K562 (cell line): ENCODE measurements around the gene GRIP1. TPM values are rescaled to one million over a fixed set of nuclear protein-coding genes. Genes with fewer than 3 reads are reported as not detected.

Experiments
- ATAC-seq: fragments of 200-7000 bp; cut with Tn5 transposase; 3 replicates; pipeline ENCODE4 v1.9.1; 2020; ENCODE audit warnings: moderate library complexity
- BruUV-seq: library from RNA; stranded (reverse); fragments of 400-500 nt; replicated peaks from 2 replicates; lab custom pipeline; 2021; lab: Mats Ljungman, UMichigan
- CTCF ChIA-PET: fragments of 300-600 bp; formaldehyde crosslinking; extraction: SDS; loops from one replicate; lab custom pipeline; 2021; ENCODE audit warnings: low intra/inter-chr PET ratio; lab: Yijun Ruan, JAX
- POLR2A ChIA-PET: fragments of 300-600, 350-650 bp; sonication (Branson Sonifier 250); formaldehyde crosslinking; extraction: SDS; loops from one replicate; lab custom pipeline; 2021; ENCODE audit warnings: antibody characterized with exemption, inconsistent platforms; lab: Yijun Ruan, JAX
- DNase-seq, 4 experiments: peaks; one replicate each; pipeline versions ENCODE4 v3.0.0 to v3.0.0-alpha.2; 2011 to 2018; ENCODE audit warnings: low spot score in 3 of 4, mixed read lengths in 3 of 4; ENCODE audit errors: extremely low read depth in 1 of 4
- FAIRE-seq: peaks from 2 replicates; lab custom pipeline; 2011; peaks lifted over from hg19 to GRCh38; lab: Jason Lieb, UNC
- H2AFZ ChIP-seq: 2 replicates; pipeline ENCODE4 v1.6.0; 2011; ENCODE audit warnings: low read depth, low read length, control low read depth, inconsistent platforms
- H3K27ac ChIP-seq: fragments of 200-600 bp; 3 replicates; pipeline ENCODE4 v1.8.0; 2011; ENCODE audit warnings: low read depth, mild to moderate bottlenecking, control low read depth, inconsistent platforms, low read length, moderate library complexity, mixed read lengths; ENCODE audit errors: extremely low read depth
- H3K27me3 ChIP-seq, 2 experiments: fragments of 300-600 bp in 1 of 2; 2 replicates in 1 of 2; 3 replicates in 1 of 2; pipeline versions ENCODE4 v1.6.0 to v1.8.0; 2011; ENCODE audit warnings: inconsistent platforms in 2 of 2, low read length in 2 of 2, mild to moderate bottlenecking in 1 of 2, mixed read lengths in 1 of 2, moderate library complexity in 1 of 2; ENCODE audit not compliant: control insufficient read depth in 2 of 2, insufficient read depth in 2 of 2
- H3K36me3 ChIP-seq: fragments of 300-600 bp; 3 replicates; pipeline ENCODE4 v1.8.0; 2011; ENCODE audit warnings: mild to moderate bottlenecking, low read length, inconsistent platforms; ENCODE audit not compliant: control insufficient read depth, insufficient read depth
- H3K4me1 ChIP-seq, 2 experiments: fragments of 200-600 bp in 1 of 2; replicated peaks in 1 of 2; 2 replicates in 1 of 2; 3 replicates in 1 of 2; pipeline versions ENCODE4 v1.5.1 to v1.8.0; 2011; ENCODE audit warnings: inconsistent platforms in 2 of 2, low read length in 2 of 2, mild to moderate bottlenecking in 1 of 2, mixed read lengths in 1 of 2, moderate library complexity in 1 of 2; ENCODE audit not compliant: control insufficient read depth in 2 of 2, insufficient read depth in 2 of 2
- H3K4me2 ChIP-seq: 2 replicates; pipeline ENCODE4 v1.6.1; 2011; ENCODE audit warnings: low read length, control low read depth, inconsistent platforms, mixed read lengths; ENCODE audit not compliant: insufficient read depth
- H3K4me3 ChIP-seq: fragments of 200-600 bp; sonication (generic), shearing (Covaris generic); 2 replicates; pipeline ENCODE4 v1.5.1; 2016; ENCODE audit warnings: control low read depth, inconsistent platforms
- H3K79me2 ChIP-seq: fragments of 200-600 bp; 3 replicates; pipeline ENCODE4 v1.8.0; 2011; ENCODE audit warnings: low read length, inconsistent platforms; ENCODE audit not compliant: control insufficient read depth, insufficient read depth
- H3K9ac ChIP-seq, 2 experiments: 2 replicates each; pipeline versions ENCODE4 v1.6.0 to v1.6.1; 2011; ENCODE audit warnings: low read depth in 2 of 2, low read length in 2 of 2, control low read depth in 1 of 2, inconsistent platforms in 1 of 2, mild to moderate bottlenecking in 1 of 2, mixed read lengths in 1 of 2; ENCODE audit not compliant: insufficient read depth in 1 of 2
- H3K9me1 ChIP-seq: one replicate; pipeline ENCODE4 v1.6.0; 2011; ENCODE audit warnings: inconsistent platforms, mild to moderate bottlenecking, low read length, moderate library complexity; ENCODE audit not compliant: control insufficient read depth, insufficient read depth
- H3K9me3 ChIP-seq: replicated peaks from 2 replicates; pipeline ENCODE4 v1.5.1; 2011; ENCODE audit warnings: low read depth, low read length, inconsistent platforms; ENCODE audit not compliant: control insufficient read depth, insufficient read depth
- H4K20me1 ChIP-seq: replicated peaks from 2 replicates; pipeline ENCODE4 v1.6.1; 2011; ENCODE audit warnings: low read length, inconsistent platforms, mixed read lengths; ENCODE audit not compliant: control insufficient read depth, insufficient read depth
- BDP1 ChIP-seq: IDR thresholded peaks from 3 replicates; pipeline ENCODE4 v1.6.1; 2011; ENCODE audit not compliant: insufficient read length, insufficient read depth
- CTBP1 ChIP-seq: fragments of 450-650 bp; IDR thresholded peaks from 2 replicates; pipeline ENCODE4 v1.6.1; 2016; ENCODE audit warnings: borderline replicate concordance
- E2F3 ChIP-seq: fragments of 250-450 bp; sonication (Bioruptor Pico); IDR thresholded peaks from 2 replicates; pipeline ENCODE4 v1.4.0; 2020; ENCODE audit warnings: mild to moderate bottlenecking
- FOXA3 ChIP-seq, 2 experiments: fragments of 450-650 bp in 1 of 2; sonication (generic) in 1 of 2; formaldehyde crosslinking; IDR thresholded peaks in 1 of 2; conservative IDR thresholded peaks in 1 of 2; 2 replicates each; pipeline versions ENCODE4 v1.4.0 to v1.8.0; 2020 to 2022; ENCODE audit warnings: mild to moderate bottlenecking in 2 of 2, missing genetic modification reagents in 1 of 2
- FOXP1 ChIP-seq: sonication (generic); formaldehyde crosslinking; IDR thresholded peaks from 2 replicates; pipeline ENCODE4 v1.8.0; 2022; ENCODE audit warnings: mild to moderate bottlenecking, missing genetic modification reagents
- HEY1 ChIP-seq: fragments of 250-450 bp; sonication (Bioruptor Pico); IDR thresholded peaks from 2 replicates; pipeline ENCODE4 v1.5.0; 2020; ENCODE audit warnings: mild to moderate bottlenecking, moderate library complexity, borderline replicate concordance
- NFXL1 ChIP-seq: fragments of 450-650 bp; formaldehyde crosslinking; IDR thresholded peaks from 2 replicates; pipeline ENCODE4 v1.4.0; 2021; ENCODE audit warnings: mild to moderate bottlenecking
- PRDM10 ChIP-seq: fragments of 450-650 bp; IDR thresholded peaks from 2 replicates; pipeline ENCODE4 v1.6.1; 2018; ENCODE audit not compliant: partially characterized antibody
- RAD51 ChIP-seq: fragments of 450-650 bp; IDR thresholded peaks from 2 replicates; pipeline ENCODE4 v1.7.1; 2016; ENCODE audit warnings: low read depth, mild to moderate bottlenecking, borderline replicate concordance
- RBM22 ChIP-seq: fragments of 200-400 bp; formaldehyde crosslinking; IDR thresholded peaks from 2 replicates; pipeline ENCODE4 v1.6.1; 2018; ENCODE audit warnings: low read length, low read depth; ENCODE audit not compliant: poor library complexity, severe bottlenecking
- TCFL5 ChIP-seq: fragments of 250-450 bp; sonication (Bioruptor Pico); conservative IDR thresholded peaks from 2 replicates; pipeline ENCODE4 v1.6.1; 2021; ENCODE audit warnings: mild to moderate bottlenecking, moderate library complexity, matching md5 sums
- ZC3H8 ChIP-seq: fragments of 450-650 bp; IDR thresholded peaks from 2 replicates; pipeline ENCODE4 v1.6.1; 2017
- ZNF175 ChIP-seq: fragments of 200-800 bp; sonication (Bioruptor generic); IDR thresholded peaks from 2 replicates; pipeline ENCODE4 v1.6.1; 2016; ENCODE audit warnings: low read depth, mild to moderate bottlenecking, missing genetic modification characterization, missing compliant biosample characterization
- ZNF224 ChIP-seq: sonication (generic); formaldehyde crosslinking; IDR thresholded peaks from 2 replicates; pipeline ENCODE4 v1.8.0; 2022; ENCODE audit warnings: mild to moderate bottlenecking, missing genetic modification reagents
- WGBS: fragments of 100-300 bp; shearing (Covaris generic); methylation state at CpG from one replicate; pipeline ENCODE4 v1.1.6; 2016; ENCODE audit warnings: low coverage, mixed read lengths; ENCODE audit not compliant: insufficient coverage; ENCODE audit errors: missing lambda C conversion rate; 5-methylcytosine and 5-hydroxymethylcytosine counted together
- in situ Hi-C: fragments of 300-500 bp; cut with MboI; formaldehyde crosslinking; loops from 4 replicates; pipeline ENCODE4 v1.15.0; 2018; ENCODE audit warnings: inconsistent platforms, mixed read lengths
- intact Hi-C: fragments of 100-400 bp; cut with micrococcal nuclease; formaldehyde crosslinking; loops from 2 replicates; pipeline ENCODE4 v1.14.2; 2022
- polyA plus RNA-seq, 8 experiments: library from polyadenylated mRNA; depleted of rRNA in 4 of 8; stranded (reverse) in 5 of 8; unstranded in 3 of 8; fragments of >200 nt; fragmentation: Nextera tagmentation in 2 of 8; fragmentation: Illumina TruSeq in 1 of 8; extraction: Ambion mirVana in 2 of 8; extraction: Trizol in 1 of 8; gene quantifications; 2 replicates each; pipeline versions ENCODE4 v1.2.1 to v1.2.3, GENCODE V29; 2011 to 2014; ENCODE audit warnings: inconsistent platforms in 1 of 8, missing spikeins in 1 of 8
- total RNA-seq, 7 experiments: library from RNA; depleted of rRNA in 6 of 7; stranded (reverse); fragments of >200 nt in 6 of 7; fragmentation: Illumina TruSeq in 2 of 7; extraction: Trizol in 2 of 7; gene quantifications; 2 replicates each; pipeline versions ENCODE4 v1.2.1 to v1.2.3, GENCODE V29; 2011 to 2021; ENCODE audit warnings: low replicate concordance in 1 of 7

Gene GRIP1
- total and polyA plus RNA-seq, 9 of the 15 experiments (the other 6 are each of a cell fraction or from before 2014, with no cell fraction given), result 0.28 to 1.2 (median 0.45) TPM

- Histone ChIP-seq H3K36me3 (no peaks in the 10 kb centered on the region), H2AFZ (no peak overlapping the region), H3K4me2 (no peak overlapping the region), H3K79me2 (no peaks in the 10 kb centered on the region), H4K20me1 (no peaks in the 10 kb centered on the region), H3K9me3 (no peaks in the 10 kb centered on the region), H3K4me1 (no peaks in the 10 kb centered on the region), H3K27ac (no peak overlapping the region), H3K9ac (no peak overlapping the region), H3K9me1 (no peaks in the 10 kb centered on the region), H3K4me3 (no peak overlapping the region), H3K27me3 (no peaks in the 10 kb centered on the region)
- CTCF ChIA-PET, result no interaction called here
- ATAC-seq (no peak), DNase-seq (no peak), FAIRE-seq (no peak)
- TF ChIP-seq RAD51 (no peak), PRDM10 (no peak), CTBP1 (no peak), ZNF175 (CRISPR knock-in tag) (no peak), FOXP1 (CRISPR knock-in tag) (no peak), TCFL5 (no peak), HEY1 (CRISPR knock-in tag) (no peak), NFXL1 (CRISPR knock-in tag) (no peak), RBM22 (no peak), ZC3H8 (no peak), E2F3 (CRISPR knock-in tag) (no peak), FOXA3 (CRISPR knock-in tag; conservative IDR thresholded peaks at IDR 0.05 in 1 of 2, IDR thresholded peaks at IDR 0.05 in 1 of 2) (no peak), ZNF224 (CRISPR knock-in tag) (no peak), BDP1 (no peak)
- in situ Hi-C loops, result no loop called here
- intact Hi-C loops, result no loop called here
- POLR2A ChIA-PET, result no interaction called here
- BruUV-seq, result no TSS peak
- 0% methylated on average over 1 of the region's 1 CpG for WGBS
These were observed 175.1 kb downstream of the GRIP1 start for GRCh38 chr12:66503746-66504145.
